Tibial nerve (tissue), 4 donors: ENCODE results near the gene TCIRG1.

ENCODE experiments used
- EP300 ChIP-seq, 2 donors: sonication (generic); formaldehyde crosslinking; IDR thresholded peaks; one replicate each; pipeline ENCODE4 v1.6.1; 2017; ENCODE audit warnings: antibody characterized with exemption in 2 of 2, mild to moderate bottlenecking in 1 of 2
- POLR2A ChIP-seq, 2 donors: fragments of 450-650 bp; IDR thresholded peaks; one replicate each; pipeline ENCODE4 v1.6.1; 2017; ENCODE audit warnings: antibody characterized with exemption in 2 of 2, mild to moderate bottlenecking in 2 of 2, moderate library complexity in 2 of 2
- TF ChIP-seq, protein P1 (sequence below), 5 experiments: fragments of 200-600 bp in 3 of 5; fragments of 450-650 bp in 2 of 5; sonication (generic) in 3 of 5; IDR thresholded peaks; one replicate each; pipeline ENCODE4 v1.5.1; 2016 to 2019; ENCODE audit warnings: antibody characterized with exemption in 5 of 5, mild to moderate bottlenecking in 3 of 5, moderate library complexity in 2 of 5

DNA sequence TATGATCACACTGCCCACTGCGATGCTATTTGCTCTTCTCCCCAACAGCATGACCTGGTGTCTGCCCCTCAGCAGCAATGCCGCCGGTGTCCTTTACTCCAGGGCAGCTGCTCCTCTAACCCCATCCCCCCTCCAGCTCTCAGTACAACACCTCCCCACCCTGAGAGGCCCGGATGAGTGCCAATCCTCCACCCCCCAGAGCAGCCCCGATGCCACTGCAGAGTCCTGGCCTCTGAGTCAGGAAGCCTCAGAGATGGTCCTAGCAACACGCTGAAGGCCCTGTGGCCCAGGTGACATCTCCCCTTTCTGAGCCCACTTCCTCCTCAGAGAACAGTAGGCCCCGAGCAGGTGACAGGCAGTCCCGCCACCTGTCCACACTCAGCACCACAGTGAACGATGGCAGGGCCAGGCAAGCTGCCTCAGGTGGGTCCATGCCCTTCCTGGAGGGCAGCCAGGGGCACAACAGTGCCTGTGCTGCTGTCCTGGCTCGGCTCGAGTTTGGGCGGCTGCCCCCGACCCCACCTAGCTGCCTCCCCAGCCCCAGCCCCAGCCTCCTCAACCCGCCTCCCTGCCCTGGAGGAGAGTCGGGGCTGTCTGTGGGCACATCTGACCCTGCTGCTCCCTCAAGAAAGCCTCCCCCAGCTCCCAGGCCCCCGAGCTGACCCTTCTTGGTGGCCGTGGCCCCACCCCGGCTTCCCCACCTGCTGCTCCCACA lies 12.3 kb upstream of the TCIRG1 start:
- TF ChIP-seq, protein P1, sequence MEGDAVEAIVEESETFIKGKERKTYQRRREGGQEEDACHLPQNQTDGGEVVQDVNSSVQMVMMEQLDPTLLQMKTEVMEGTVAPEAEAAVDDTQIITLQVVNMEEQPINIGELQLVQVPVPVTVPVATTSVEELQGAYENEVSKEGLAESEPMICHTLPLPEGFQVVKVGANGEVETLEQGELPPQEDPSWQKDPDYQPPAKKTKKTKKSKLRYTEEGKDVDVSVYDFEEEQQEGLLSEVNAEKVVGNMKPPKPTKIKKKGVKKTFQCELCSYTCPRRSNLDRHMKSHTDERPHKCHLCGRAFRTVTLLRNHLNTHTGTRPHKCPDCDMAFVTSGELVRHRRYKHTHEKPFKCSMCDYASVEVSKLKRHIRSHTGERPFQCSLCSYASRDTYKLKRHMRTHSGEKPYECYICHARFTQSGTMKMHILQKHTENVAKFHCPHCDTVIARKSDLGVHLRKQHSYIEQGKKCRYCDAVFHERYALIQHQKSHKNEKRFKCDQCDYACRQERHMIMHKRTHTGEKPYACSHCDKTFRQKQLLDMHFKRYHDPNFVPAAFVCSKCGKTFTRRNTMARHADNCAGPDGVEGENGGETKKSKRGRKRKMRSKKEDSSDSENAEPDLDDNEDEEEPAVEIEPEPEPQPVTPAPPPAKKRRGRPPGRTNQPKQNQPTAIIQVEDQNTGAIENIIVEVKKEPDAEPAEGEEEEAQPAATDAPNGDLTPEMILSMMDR (IDR thresholded peaks at IDR 0.05) = no peak
- TF ChIP-seq POLR2A (IDR thresholded peaks at IDR 0.05) (no peak), EP300 (IDR thresholded peaks at IDR 0.05) (no peak)
